ENCODE measurements around the gene NTRK3.

DNA sequence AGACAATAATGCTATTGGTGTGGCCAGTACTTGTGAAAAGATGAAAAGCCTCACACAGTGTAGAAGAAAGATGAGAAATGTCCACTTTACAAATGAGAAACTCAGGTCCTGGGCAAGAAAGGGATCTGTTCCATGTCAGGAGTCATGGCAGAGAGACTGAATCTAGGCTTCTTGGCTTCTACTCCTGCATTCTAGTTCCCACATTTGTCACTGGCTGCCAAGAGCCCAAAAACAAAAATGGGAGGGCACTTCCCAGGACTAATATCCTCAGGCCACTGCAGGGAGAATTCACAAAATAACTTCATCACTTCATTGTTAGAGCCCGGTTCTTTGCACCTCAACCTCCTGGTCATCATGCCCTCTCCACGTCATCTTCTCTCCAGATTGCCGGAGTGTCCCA, 337.5 kb downstream of the NTRK3 start:
- TF ChIP-seq POLR2A (IDR thresholded peaks at IDR 0.05), result no peak
- no peak for TF ChIP-seq CTCF (IDR thresholded peaks at IDR 0.05)
